PFSK-1 (cell line): ENCODE data around the gene CDH8.

ENCODE experiments used
- FOXP2 ChIP-seq: optimal IDR thresholded peaks from 2 replicates; pipeline ENCODE3; 2011; ENCODE audit warnings: borderline replicate concordance, control low read depth, inconsistent platforms; ENCODE audit not compliant: insufficient read depth; ENCODE audit errors: extremely low read length, extremely low read depth
- POLR2AphosphoS5 ChIP-seq: IDR thresholded peaks from 2 replicates; pipeline ENCODE4 v1.6.1; 2012; ENCODE audit warnings: low read depth, mild to moderate bottlenecking, control low read depth, low read length, moderate library complexity
- SIN3A ChIP-seq: IDR thresholded peaks from 2 replicates; pipeline ENCODE4 v1.6.1; 2012; ENCODE audit warnings: mild to moderate bottlenecking, low read length, moderate library complexity, borderline replicate concordance; ENCODE audit not compliant: insufficient read depth
- TAF1 ChIP-seq: IDR thresholded peaks from 2 replicates; pipeline ENCODE4 v1.6.1; 2012; ENCODE audit warnings: low read length, control low read depth, borderline replicate concordance; ENCODE audit not compliant: insufficient read depth
- TF ChIP-seq, protein P1 (sequence below), 2 experiments: IDR thresholded peaks; 2 replicates each; pipeline versions ENCODE4 v1.6.1 to v1.8.0; 2011 to 2012; ENCODE audit warnings: low read depth in 2 of 2, low read length in 2 of 2, control low read depth in 1 of 2, inconsistent platforms in 1 of 2, mild to moderate bottlenecking in 1 of 2, moderate library complexity in 1 of 2; ENCODE audit not compliant: insufficient read depth in 1 of 2

CDH8 gene

DNA sequence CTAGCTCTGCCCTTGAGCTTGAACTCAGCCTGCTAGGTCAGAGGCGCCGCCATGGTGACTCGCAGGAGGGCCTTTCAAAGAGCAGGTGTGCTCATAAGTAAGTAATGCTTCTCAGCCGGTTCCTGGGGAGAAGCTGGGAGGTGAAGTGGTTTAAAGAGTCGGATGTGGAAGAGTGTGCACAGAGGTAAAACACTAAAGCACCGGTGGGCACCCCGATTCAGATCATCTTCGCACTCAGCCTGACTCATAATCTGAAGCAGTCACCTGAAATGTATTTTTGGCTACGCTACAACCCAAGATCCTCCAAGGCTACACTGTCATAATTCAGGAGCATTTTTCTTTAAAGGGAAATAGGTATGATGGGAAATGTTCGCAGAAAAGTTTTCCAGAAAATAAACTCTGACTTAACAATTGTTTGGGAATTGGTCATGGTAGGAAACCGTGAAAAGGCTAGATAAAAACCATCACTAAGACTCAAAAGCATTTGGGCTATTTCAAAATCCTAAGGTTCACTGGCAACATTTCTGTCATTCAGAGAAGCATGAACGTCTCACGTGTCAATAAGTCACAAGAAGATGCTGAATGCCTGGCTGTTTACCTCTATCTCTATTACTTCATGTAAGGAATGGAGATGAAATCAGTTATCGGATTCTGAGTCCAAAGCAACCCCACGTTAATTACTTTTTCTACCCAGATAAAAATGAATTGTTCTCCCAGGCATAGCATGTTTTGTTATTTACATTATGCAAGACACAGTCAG, 17.8 kb downstream of the CDH8 start:
- TF ChIP-seq, protein P1, sequence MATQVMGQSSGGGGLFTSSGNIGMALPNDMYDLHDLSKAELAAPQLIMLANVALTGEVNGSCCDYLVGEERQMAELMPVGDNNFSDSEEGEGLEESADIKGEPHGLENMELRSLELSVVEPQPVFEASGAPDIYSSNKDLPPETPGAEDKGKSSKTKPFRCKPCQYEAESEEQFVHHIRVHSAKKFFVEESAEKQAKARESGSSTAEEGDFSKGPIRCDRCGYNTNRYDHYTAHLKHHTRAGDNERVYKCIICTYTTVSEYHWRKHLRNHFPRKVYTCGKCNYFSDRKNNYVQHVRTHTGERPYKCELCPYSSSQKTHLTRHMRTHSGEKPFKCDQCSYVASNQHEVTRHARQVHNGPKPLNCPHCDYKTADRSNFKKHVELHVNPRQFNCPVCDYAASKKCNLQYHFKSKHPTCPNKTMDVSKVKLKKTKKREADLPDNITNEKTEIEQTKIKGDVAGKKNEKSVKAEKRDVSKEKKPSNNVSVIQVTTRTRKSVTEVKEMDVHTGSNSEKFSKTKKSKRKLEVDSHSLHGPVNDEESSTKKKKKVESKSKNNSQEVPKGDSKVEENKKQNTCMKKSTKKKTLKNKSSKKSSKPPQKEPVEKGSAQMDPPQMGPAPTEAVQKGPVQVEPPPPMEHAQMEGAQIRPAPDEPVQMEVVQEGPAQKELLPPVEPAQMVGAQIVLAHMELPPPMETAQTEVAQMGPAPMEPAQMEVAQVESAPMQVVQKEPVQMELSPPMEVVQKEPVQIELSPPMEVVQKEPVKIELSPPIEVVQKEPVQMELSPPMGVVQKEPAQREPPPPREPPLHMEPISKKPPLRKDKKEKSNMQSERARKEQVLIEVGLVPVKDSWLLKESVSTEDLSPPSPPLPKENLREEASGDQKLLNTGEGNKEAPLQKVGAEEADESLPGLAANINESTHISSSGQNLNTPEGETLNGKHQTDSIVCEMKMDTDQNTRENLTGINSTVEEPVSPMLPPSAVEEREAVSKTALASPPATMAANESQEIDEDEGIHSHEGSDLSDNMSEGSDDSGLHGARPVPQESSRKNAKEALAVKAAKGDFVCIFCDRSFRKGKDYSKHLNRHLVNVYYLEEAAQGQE (IDR thresholded peaks at IDR 0.05; ENCODE audit: insufficient read depth in 1 of 2, low read depth in 2 of 2, low read length in 2 of 2), result no peak
- no peak for TF ChIP-seq POLR2AphosphoS5
- TF ChIP-seq TAF1, result no peak
- no peak for TF ChIP-seq SIN3A
- no peak for TF ChIP-seq FOXP2

GRCh38 chr16:62014319-62014923, 21.8 kb downstream of the CDH8 start:
- TF ChIP-seq POLR2AphosphoS5 (no peak), FOXP2 (no peak), TAF1 (no peak), SIN3A (no peak)
- TF ChIP-seq, protein P1 (IDR thresholded peaks at IDR 0.05; ENCODE audit: insufficient read depth in 1 of 2, low read depth in 2 of 2, low read length in 2 of 2), result no peak

GRCh38 chr16:62010186-62010585, 26.1 kb downstream of the CDH8 start:
- no peak for TF ChIP-seq TAF1
- TF ChIP-seq SIN3A, result no peak
- TF ChIP-seq, protein P1 (IDR thresholded peaks at IDR 0.05; ENCODE audit: insufficient read depth in 1 of 2, low read depth in 2 of 2, low read length in 2 of 2), result no peak
- TF ChIP-seq POLR2AphosphoS5, result no peak
- TF ChIP-seq FOXP2, result no peak

DNA sequence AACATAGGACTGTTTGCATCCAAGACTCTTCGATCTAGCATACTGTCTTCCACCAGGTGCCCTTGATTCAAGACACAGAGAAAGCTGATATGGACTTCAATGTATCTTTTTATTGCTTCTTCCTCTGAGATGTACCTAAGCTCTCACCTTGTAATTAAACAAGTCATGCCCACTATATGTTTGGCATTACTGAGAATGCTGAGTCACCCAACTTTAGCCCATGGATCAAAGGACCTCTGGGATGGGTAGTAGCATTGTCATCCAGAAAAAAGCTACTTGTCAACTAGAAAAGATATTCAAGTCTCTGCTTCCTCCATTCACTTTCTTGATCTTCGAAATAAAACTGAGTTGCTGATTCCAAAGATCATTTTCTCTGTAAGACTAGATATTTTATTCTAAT, 37.8 kb downstream of the CDH8 start:
- TF ChIP-seq, protein P1 (IDR thresholded peaks at IDR 0.05; ENCODE audit: insufficient read depth in 1 of 2, low read depth in 2 of 2, low read length in 2 of 2), result no peak
